Body of pancreas (tissue), 4 donors: Measurements from ENCODE around the gene TMEM101.

Experiments used
- CTCF ChIP-seq, 7 experiments: fragments of 450-650 bp in 4 of 7; fragments of 200-600 bp in 3 of 7; sonication (generic) in 3 of 7; IDR thresholded peaks; one replicate each; pipeline ENCODE4 v1.5.1; 2016 to 2019; ENCODE audit warnings: antibody characterized with exemption in 7 of 7
- POLR2A ChIP-seq, 3 donors: fragments of 450-650 bp; IDR thresholded peaks; one replicate each; pipeline ENCODE4 v1.6.1; 2016; ENCODE audit warnings: antibody characterized with exemption in 3 of 3, mild to moderate bottlenecking in 2 of 3

DNA sequence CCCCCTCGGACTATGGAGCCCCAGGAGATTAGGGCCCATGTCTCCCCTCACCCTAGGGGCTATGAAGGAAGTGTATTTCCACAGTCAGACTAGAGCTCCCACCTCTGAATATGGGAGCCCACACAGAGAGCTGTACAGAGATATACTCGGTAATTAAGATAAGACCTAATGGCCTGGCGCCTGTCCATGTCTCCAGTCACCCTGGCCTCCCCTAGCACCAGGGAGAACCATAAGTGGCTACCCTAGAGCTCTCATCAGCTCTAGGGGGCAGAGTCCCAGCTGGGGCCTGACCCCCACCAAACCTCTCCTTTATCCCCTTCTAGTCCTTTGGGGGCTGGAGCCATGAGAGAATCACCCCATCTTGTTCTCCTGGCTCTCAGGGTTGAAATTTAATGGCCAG, 2.4 kb downstream of the TMEM101 start:
- no peak for TF ChIP-seq POLR2A (IDR thresholded peaks at IDR 0.05)
- no peak for TF ChIP-seq CTCF (IDR thresholded peaks at IDR 0.05)
